ENCODE measurements around the gene PKN2. TPM values are rescaled to one million over a fixed set of nuclear protein-coding genes. Genes with fewer than 3 reads are reported as not detected.

PKN2 gene
- total RNA-seq, 1 donor from 2014 or later: 37.5 TPM

DNA sequence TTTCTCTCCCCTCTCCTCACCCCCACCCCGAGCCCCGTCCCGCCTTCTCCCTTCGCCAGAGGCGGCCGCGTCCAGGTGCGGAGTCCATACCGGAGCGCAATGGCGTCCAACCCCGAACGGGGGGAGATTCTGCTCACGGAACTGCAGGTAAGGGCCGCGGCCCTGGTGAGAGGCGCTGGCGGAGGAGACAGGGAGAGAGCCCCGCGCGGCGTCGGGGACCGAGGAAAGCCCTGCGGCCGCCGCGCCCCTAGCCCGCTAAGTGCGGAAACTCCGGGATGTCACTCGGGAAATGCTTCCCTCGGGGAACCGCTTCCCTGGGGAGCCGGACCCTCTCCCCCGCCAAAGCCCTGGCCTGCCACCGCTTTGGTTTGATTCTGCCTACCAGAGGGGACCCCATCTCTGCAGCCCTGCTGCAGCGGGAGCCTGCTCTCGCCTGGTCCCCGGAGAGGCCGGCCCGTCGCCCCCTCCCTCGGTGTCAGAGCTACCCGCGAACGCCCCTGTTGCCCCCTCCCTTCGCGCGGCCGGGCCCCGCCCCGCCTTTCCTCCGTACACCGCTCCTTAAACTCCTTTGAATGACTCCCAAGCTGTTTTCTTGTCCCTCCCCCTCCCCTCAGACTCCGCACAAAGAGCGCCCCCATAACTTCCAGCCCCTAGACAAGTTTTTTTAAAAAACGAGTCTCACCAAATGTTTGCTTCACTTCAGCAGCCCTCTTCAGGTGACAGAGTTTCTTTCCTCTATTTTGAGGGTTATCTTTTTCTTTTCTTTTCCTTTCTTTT is 597 bp downstream of the PKN2 start:
- no peaks in the 10 kb centered on the region for H3K9me3 Mint-ChIP-seq (ENCODE audit: unreplicated experiment)
- TF ChIP-seq EZH2 (IDR thresholded peaks at IDR 0.05; ENCODE audit: insufficient read depth, low read length): no peak
- TF ChIP-seq, protein P1, sequence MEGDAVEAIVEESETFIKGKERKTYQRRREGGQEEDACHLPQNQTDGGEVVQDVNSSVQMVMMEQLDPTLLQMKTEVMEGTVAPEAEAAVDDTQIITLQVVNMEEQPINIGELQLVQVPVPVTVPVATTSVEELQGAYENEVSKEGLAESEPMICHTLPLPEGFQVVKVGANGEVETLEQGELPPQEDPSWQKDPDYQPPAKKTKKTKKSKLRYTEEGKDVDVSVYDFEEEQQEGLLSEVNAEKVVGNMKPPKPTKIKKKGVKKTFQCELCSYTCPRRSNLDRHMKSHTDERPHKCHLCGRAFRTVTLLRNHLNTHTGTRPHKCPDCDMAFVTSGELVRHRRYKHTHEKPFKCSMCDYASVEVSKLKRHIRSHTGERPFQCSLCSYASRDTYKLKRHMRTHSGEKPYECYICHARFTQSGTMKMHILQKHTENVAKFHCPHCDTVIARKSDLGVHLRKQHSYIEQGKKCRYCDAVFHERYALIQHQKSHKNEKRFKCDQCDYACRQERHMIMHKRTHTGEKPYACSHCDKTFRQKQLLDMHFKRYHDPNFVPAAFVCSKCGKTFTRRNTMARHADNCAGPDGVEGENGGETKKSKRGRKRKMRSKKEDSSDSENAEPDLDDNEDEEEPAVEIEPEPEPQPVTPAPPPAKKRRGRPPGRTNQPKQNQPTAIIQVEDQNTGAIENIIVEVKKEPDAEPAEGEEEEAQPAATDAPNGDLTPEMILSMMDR (IDR thresholded peaks at IDR 0.05; ENCODE audit: insufficient read depth, low read depth, low read length): peak; percentile 13
- peaks cover 9% of the 10 kb centered on the region for H3K4me1 Mint-ChIP-seq (ENCODE audit: low read depth, unreplicated experiment)

GRCh38 chr1:88685259-88685620 is 1.2 kb downstream of the PKN2 start:
- TF ChIP-seq, protein P1 (IDR thresholded peaks at IDR 0.05; ENCODE audit: insufficient read depth, low read depth, low read length): no peak
- no peak for TF ChIP-seq EZH2 (IDR thresholded peaks at IDR 0.05; ENCODE audit: insufficient read depth, low read length)
- Histone ChIP-seq H3K9ac (ENCODE audit: low read length) (peak overlapping the region; percentile 92), H3K79me2 (ENCODE audit: insufficient read depth, low read length) (peaks cover 60% of the 10 kb centered on the region), H2AFZ (ENCODE audit: low read depth, low read length) (peak overlapping the region; percentile 66), H3K36me3 (ENCODE audit: insufficient read depth, low read length) (no peaks in the 10 kb centered on the region), H3K27me3 (ENCODE audit: insufficient read depth, low read length) (no peaks in the 10 kb centered on the region), H4K20me1 (ENCODE audit: insufficient read depth, low read length) (peaks cover 9% of the 10 kb centered on the region), H3K9me3 (ENCODE audit: insufficient read depth, low read depth, low read length) (no peaks in the 10 kb centered on the region), H3K4me2 (ENCODE audit: low read length) (peak overlapping the region; percentile 95), H3K27ac (ENCODE audit: low read depth, low read length) (peak overlapping the region; percentile 81), H3K4me1 (ENCODE audit: insufficient read depth, low read length) (peaks cover 11% of the 10 kb centered on the region), H3K4me3 (ENCODE audit: insufficient read depth, low read depth, low read length) (peak overlapping the region; percentile 82)
- DNase-seq (ENCODE audit: low read depth): no peak
- Mint-ChIP-seq H3K4me3 (ENCODE audit: unreplicated experiment) (peak overlapping the region; percentile 99), H3K36me3 (ENCODE audit: low read depth, unreplicated experiment) (no peaks in the 10 kb centered on the region), H3K27me3 (ENCODE audit: low read depth, unreplicated experiment) (no peaks in the 10 kb centered on the region), H3K4me1 (ENCODE audit: low read depth, unreplicated experiment) (peaks cover 9% of the 10 kb centered on the region), H3K9me3 (ENCODE audit: unreplicated experiment) (no peaks in the 10 kb centered on the region), H3K27ac (ENCODE audit: unreplicated experiment) (peak overlapping the region; percentile 93)
- no peak for FAIRE-seq

More for the DNA sequence above, 597 bp downstream of the PKN2 start:
- Histone ChIP-seq H3K9ac (ENCODE audit: low read length) (peak overlapping the region; percentile 92), H3K4me1 (ENCODE audit: insufficient read depth, low read length) (peaks cover 11% of the 10 kb centered on the region), H3K27me3 (ENCODE audit: insufficient read depth, low read length) (no peaks in the 10 kb centered on the region), H3K4me3 (ENCODE audit: insufficient read depth, low read depth, low read length) (peak overlapping the region; percentile 82), H4K20me1 (ENCODE audit: insufficient read depth, low read length) (peaks cover 5% of the 10 kb centered on the region), H3K9me3 (ENCODE audit: insufficient read depth, low read depth, low read length) (no peaks in the 10 kb centered on the region), H3K79me2 (ENCODE audit: insufficient read depth, low read length) (peaks cover 55% of the 10 kb centered on the region), H2AFZ (ENCODE audit: low read depth, low read length) (peak overlapping the region; percentile 66), H3K27ac (ENCODE audit: low read depth, low read length) (peak overlapping the region; percentile 81), H3K4me2 (ENCODE audit: low read length) (peak overlapping the region; percentile 95), H3K36me3 (ENCODE audit: insufficient read depth, low read length) (no peaks in the 10 kb centered on the region)
- no peaks in the 10 kb centered on the region for H3K36me3 Mint-ChIP-seq (ENCODE audit: low read depth, unreplicated experiment)
- H3K4me3 Mint-ChIP-seq (ENCODE audit: unreplicated experiment): peak overlapping the region; percentile 99
- no peak for FAIRE-seq
- no peaks in the 10 kb centered on the region for H3K27me3 Mint-ChIP-seq (ENCODE audit: low read depth, unreplicated experiment)
- peak; percentile 53 for DNase-seq (ENCODE audit: low read depth)
- H3K27ac Mint-ChIP-seq (ENCODE audit: unreplicated experiment): peak overlapping the region; percentile 93

DNA sequence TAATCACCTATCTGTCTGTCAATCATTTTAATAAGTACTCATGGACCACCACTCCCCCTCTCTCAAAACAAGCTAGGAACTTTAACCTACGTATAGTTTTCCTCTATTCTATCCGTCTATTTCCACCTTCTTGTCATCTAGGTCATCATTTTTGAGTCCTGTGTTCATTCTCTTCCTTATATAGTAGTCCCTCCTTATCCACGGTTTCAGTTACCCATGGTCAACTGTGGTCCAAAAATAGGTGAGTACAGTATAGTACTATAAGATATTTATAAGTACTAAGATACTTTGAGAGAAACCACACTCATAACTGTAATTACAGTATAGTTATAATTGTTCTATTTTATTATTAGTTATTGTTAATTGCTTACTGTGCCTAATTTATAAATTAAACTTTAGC is 7.5 kb downstream of the PKN2 start:
- no peak overlapping the region for H3K4me2 ChIP-seq (ENCODE audit: low read length)
- Mint-ChIP-seq H3K36me3 (ENCODE audit: low read depth, unreplicated experiment) (no peaks in the 10 kb centered on the region), H3K4me3 (ENCODE audit: unreplicated experiment) (no peak overlapping the region), H3K9me3 (ENCODE audit: unreplicated experiment) (no peaks in the 10 kb centered on the region), H3K27ac (ENCODE audit: unreplicated experiment) (no peak overlapping the region), H3K27me3 (ENCODE audit: low read depth, unreplicated experiment) (no peaks in the 10 kb centered on the region), H3K4me1 (ENCODE audit: low read depth, unreplicated experiment) (peaks cover 24% of the 10 kb centered on the region)
- no peaks in the 10 kb centered on the region for H3K27me3 ChIP-seq (ENCODE audit: insufficient read depth, low read length)
- H4K20me1 ChIP-seq (ENCODE audit: insufficient read depth, low read length): peaks cover 16% of the 10 kb centered on the region
- no peak overlapping the region for H3K9ac ChIP-seq (ENCODE audit: low read length)
- H3K4me3 ChIP-seq (ENCODE audit: insufficient read depth, low read depth, low read length): no peak overlapping the region
- H3K36me3 ChIP-seq (ENCODE audit: insufficient read depth, low read length): no peaks in the 10 kb centered on the region
- no peak for DNase-seq (ENCODE audit: low read depth)
- TF ChIP-seq, protein P1 (IDR thresholded peaks at IDR 0.05; ENCODE audit: insufficient read depth, low read depth, low read length): no peak
- TF ChIP-seq EZH2 (IDR thresholded peaks at IDR 0.05; ENCODE audit: insufficient read depth, low read length): no peak
- no peak overlapping the region for H2AFZ ChIP-seq (ENCODE audit: low read depth, low read length)
- H3K79me2 ChIP-seq (ENCODE audit: insufficient read depth, low read length): peaks cover 96% of the 10 kb centered on the region
- FAIRE-seq: no peak
- peaks cover 10% of the 10 kb centered on the region for H3K4me1 ChIP-seq (ENCODE audit: insufficient read depth, low read length)
- H3K27ac ChIP-seq (ENCODE audit: low read depth, low read length): no peak overlapping the region
- no peaks in the 10 kb centered on the region for H3K9me3 ChIP-seq (ENCODE audit: insufficient read depth, low read depth, low read length)

Measured in astrocyte (in vitro differentiated cells and primary cell).